ENCODE data around the gene RPUSD3.

RPUSD3 gene

GRCh38 chr3:9828801-9829755 is 14.7 kb downstream of the RPUSD3 start:
- no peak for DNase-seq

GRCh38 chr3:9826815-9827573 is 16.8 kb downstream of the RPUSD3 start:
- peak; percentile 63 for DNase-seq

DNA sequence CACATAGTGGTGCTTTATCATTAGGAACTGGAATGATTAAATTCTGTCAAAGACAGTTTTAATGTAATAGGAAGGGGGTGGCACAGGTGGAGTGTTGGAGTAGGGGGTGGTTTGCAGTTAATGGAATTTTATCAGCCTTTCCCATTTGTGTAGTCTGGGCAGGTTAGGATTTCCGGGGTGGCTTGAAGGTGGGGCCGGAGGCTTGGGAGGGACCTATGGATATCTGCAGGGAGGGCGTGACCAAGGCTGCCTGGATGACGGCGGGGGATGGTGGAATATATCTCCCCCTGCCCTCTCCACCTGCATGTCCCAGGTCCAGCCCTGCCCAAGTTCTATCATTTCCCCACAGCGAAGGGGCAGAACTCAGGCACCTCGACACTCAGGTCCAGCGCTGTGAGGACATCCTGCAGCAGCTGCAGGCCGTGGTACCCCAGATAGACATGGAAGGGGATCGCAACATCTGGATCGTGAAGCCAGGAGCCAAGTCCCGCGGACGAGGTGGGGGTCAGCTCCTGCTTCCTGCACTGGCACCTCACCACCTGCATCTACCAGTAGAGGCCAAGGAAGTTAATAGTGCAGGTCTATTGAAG is 18.3 kb downstream of the RPUSD3 start:
- no peak for DNase-seq

DNA sequence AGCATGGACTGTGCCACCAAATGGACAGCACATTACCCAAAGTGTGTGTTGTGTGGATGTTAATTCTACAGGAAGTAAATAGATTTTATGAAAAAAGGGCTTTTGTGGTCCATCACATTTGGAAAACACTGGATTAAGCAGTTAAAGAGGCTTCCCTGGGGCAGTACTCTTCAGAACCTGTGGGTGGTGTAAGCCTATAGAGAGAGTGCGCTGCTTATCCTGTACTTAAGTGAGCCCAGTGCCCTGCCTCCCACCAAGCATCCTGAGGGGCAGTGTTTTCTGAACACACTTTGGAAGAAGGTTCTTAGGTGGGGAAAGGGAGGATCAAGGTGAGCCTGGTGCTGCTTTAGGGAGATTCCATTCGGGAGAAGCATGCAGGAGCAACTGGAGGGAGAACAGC is 22.9 kb downstream of the RPUSD3 start:
- DNase-seq = no peak

DNA sequence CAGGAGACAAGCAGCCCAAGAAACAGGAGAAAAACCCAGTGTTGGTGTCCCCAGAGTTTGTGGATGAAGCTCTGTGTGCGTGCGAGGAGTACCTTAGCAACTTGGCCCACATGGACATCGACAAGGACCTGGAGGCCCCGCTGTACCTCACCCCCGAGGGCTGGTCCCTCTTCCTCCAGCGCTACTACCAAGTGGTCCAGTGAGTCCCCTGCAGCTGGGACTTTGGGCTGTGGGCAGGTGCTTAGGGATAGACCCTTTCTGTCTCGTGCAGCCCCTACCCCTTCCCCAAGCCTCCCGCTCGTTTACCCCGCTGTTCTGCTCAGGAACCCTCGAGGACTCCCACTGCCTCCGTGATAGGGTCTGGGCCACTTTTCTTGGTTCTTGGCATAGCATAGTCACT is 23.3 kb downstream of the RPUSD3 start:
- no peak for DNase-seq

GRCh38 chr3:9818666-9819335 is 25.0 kb downstream of the RPUSD3 start:
- no peak for DNase-seq

DNA sequence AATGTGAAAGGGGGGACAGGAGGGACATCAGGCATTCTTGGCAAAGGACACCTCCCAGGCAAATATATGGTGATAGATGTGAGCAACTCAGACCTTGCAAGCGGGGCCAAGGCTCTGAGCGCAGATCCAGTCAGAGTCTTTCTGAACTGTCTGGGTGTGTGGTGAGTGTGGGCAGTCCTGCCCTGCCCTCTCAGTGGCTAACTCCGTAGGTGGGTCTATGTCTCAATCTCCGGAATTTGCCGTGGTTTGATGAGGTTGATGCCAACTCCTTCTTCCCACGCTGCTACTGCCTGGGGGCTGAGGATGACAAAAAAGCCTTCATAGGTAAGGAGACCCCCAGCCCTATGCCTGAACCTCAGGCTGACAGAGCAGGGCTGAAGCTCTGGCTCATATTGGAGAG is 26.4 kb downstream of the RPUSD3 start:
- no peak for DNase-seq

- no peak for DNase-seq
These were observed 27.8 kb downstream of the RPUSD3 start for GRCh38 chr3:9815986-9816385.

GRCh38 chr3:9812870-9813483 is 30.8 kb downstream of the RPUSD3 start:
- DNase-seq = no peak

GRCh38 chr3:9810846-9811245 is 33.0 kb downstream of the RPUSD3 start:
- no peak for DNase-seq

- DNase-seq = no peak
These were observed 33.4 kb downstream of the RPUSD3 start for GRCh38 chr3:9810433-9810770.

GRCh38 chr3:9809615-9810432 is 34.0 kb downstream of the RPUSD3 start, which contains the start of gene TTLL3:
TSS of gene TTLL3 (plus strand) at chr3:9810262. CDS start at chr3:9810662, 400 bp downstream.
- peak; percentile 66 for DNase-seq

GRCh38 chr3:9809239-9809614 is 34.6 kb downstream of the RPUSD3 start:
- no peak for DNase-seq

GRCh38 chr3:9808345-9809037 is 35.3 kb downstream of the RPUSD3 start:
- no peak for DNase-seq

DNA sequence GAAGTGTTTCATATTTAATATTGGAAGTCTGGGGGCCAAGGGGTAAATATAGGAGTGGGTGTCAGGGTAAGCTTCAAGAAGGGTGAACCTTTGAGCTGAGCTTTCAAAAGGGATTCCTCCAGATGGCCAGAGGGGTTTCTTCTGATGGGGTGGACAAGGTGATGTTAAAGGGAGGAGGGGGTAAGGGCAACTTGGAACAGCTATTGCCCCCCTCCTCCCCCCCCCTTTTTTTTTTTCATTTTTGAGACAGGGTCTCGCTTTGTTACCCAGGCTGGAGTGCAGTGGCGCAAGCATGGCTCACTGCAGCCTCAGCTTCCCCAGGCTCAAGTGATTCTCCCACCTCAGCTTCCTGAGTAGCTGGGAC is 35.8 kb downstream of the RPUSD3 start:
- no peak for DNase-seq

DNA sequence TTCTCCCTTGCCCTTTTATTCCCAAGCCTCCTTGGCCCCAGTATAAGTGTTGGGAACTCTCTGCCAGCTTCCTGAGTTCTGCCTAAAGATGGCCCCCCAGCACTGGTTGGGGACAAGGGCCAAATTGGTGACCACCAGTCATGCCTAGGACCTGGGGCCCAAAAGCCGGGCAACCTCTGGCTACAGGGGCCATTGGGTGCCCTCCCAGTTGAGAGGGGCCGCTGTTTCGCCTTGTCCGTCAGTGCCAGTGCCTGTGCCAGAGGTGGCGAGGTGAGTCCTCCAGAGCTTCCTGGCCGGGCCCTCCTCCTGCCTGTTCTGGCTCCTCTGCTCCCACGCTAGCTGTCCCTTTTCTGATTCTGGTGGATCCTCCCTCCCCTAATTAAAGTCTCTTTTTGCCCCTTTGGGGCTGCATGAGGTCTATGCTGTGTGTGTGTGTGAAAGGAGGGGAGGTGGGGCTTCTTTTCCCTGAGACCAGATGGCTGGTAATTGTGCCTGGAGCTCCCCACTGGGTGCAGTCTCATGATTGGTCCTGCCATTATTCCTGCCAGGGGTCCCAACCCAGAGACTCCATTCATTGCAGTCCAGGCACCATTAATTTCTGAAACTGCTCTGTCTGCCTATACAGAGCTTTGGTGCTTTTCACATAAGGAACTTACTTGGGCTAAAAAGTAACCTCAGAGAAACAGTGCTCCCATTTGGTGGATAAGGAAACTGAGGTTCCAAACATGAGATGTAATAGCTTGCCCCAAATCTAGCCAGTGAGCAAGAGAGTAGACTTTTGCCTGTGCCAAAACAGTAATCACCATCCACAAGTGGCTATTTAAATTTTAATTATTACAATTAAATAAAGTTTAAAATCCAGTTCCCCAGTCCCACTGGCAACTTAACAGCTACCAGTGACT is 36.9 kb downstream of the RPUSD3 start:
- DNase-seq = no peak

DNA sequence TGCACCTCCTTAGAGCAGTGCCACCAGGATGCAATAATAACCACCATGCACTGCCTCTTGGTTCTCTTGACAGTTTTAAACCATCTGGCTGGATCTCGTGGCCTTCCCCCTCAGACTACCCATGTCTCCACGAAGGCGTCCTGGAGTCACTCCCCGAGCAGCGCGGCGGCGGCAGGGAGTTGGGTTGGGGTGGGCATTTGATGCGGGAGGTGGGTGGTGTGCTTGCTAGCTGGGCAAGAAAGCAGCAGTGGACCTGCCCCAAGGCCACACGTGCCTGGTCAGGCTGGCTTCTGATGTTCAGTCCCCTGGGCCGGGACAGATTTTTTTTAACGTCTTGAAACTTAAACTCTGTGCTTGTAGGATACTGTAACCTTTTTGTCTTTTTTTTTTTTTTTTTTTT is 37.7 kb downstream of the RPUSD3 start:
- no peak for DNase-seq

DNA sequence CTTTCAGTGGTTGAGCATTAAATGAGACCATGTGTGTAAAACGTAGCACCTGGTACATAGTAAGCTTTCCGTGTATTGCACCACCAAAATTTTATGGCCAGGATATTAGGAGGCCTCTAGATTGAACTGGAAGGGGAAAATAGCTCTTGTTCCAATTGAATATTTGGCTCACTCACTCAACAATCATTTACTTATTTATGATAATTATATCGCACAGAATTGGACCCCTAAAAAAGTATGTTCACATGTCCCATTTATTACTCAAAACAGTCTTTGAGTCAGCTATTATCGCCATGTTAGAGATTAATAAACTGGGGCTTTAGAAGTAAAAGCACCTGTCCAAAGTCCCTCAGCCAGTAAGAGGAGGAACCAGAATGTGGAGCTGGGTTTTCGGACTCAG is 38.8 kb downstream of the RPUSD3 start:
- no peak for DNase-seq

- DNase-seq = no peak
These were observed 40.3 kb downstream of the RPUSD3 start for GRCh38 chr3:9803494-9803893.

- DNase-seq = no peak
These were observed 43.3 kb downstream of the RPUSD3 start for GRCh38 chr3:9800529-9800928.

All from 8988T (cell line).